Thymus (tissue), 11 donors: Measurements from ENCODE around the gene HOXA7. TPM values are rescaled to one million over a fixed set of nuclear protein-coding genes. Genes with fewer than 3 reads are reported as not detected.

ENCODE experiments used
- DNase-seq, 9 donors: peaks; one replicate each; pipeline ENCODE4 v3.0.0-alpha.2; 2013; ENCODE audit warnings: low spot score in 9 of 9, low read depth in 6 of 9, missing footprints in 1 of 9
- H3K27ac ChIP-seq, 2 donors: one replicate each; pipeline ENCODE4 v1.5.1; 2013; ENCODE audit warnings: control low read depth in 1 of 2, low read depth in 1 of 2, low read length in 1 of 2, mild to moderate bottlenecking in 1 of 2, moderate library complexity in 1 of 2
- H3K27me3 ChIP-seq, 2 donors: one replicate each; pipeline ENCODE4 v1.5.1; 2013; ENCODE audit warnings: low read length in 1 of 2; ENCODE audit not compliant: control insufficient read depth in 2 of 2, insufficient read depth in 1 of 2
- H3K36me3 ChIP-seq, 2 donors: one replicate each; pipeline ENCODE4 v1.5.1; 2013; ENCODE audit warnings: low read length in 1 of 2, mild to moderate bottlenecking in 1 of 2, moderate library complexity in 1 of 2; ENCODE audit not compliant: control insufficient read depth in 2 of 2, insufficient read depth in 2 of 2
- H3K4me1 ChIP-seq, 2 donors: one replicate each; pipeline ENCODE4 v1.5.1; 2013; ENCODE audit warnings: low read length in 2 of 2; ENCODE audit not compliant: control insufficient read depth in 2 of 2, insufficient read depth in 2 of 2
- H3K4me3 ChIP-seq, 2 donors: one replicate each; pipeline ENCODE4 v1.5.1; 2013; ENCODE audit warnings: low read length in 2 of 2, control low read depth in 1 of 2, mild to moderate bottlenecking in 1 of 2
- H3K9me3 ChIP-seq, 2 donors: one replicate each; pipeline ENCODE4 v1.5.1; 2013; ENCODE audit warnings: low read length in 1 of 2, mild to moderate bottlenecking in 1 of 2; ENCODE audit not compliant: control insufficient read depth in 2 of 2, insufficient read depth in 1 of 2
- WGBS: extraction: QIAGEN DNeasy Blood & Tissue Kit; methylation state at CpG from one replicate; pipeline ENCODE4 v1.1.7; 2013; 5-methylcytosine and 5-hydroxymethylcytosine counted together
- polyA plus RNA-seq: library from polyadenylated mRNA; stranded (reverse); fragments of 200-250 nt; gene quantifications from one replicate; pipeline ENCODE4 v1.2.3, GENCODE V29; 2013
- total RNA-seq: library from RNA; stranded (reverse); fragments of 120-200 nt; gene quantifications from one replicate; pipeline ENCODE4 v1.2.4, GENCODE V29; 2013
- donor health status: healthy.

HOXA7 gene
- total and polyA plus RNA-seq, 2 donors = 0.41 to 0.57 TPM

- no peak overlapping the region for H3K4me3 ChIP-seq
- peaks cover 0 to 7% of the 10 kb centered on the region in 2 donors for H3K9me3 ChIP-seq
- peaks cover 14 to 48% of the 10 kb centered on the region in 2 donors for H3K4me1 ChIP-seq
- H3K27me3 ChIP-seq = peaks cover 71 to 100% of the 10 kb centered on the region in 2 donors
- H3K36me3 ChIP-seq = no peaks in the 10 kb centered on the region
- 16% methylated on average over 39 of the region's 39 CpGs for WGBS
- H3K27ac ChIP-seq = no peak overlapping the region
- DNase-seq = no peak
These were observed 26.6 kb upstream of the HOXA7 start for GRCh38 chr7:27182861-27183681.

- Histone ChIP-seq H3K27ac (no peak overlapping the region), H3K27me3 (peaks cover 73 to 100% of the 10 kb centered on the region in 2 donors), H3K4me1 (peaks cover 14 to 41% of the 10 kb centered on the region in 2 donors), H3K9me3 (peaks cover 0 to 7% of the 10 kb centered on the region in 2 donors), H3K4me3 (no peak overlapping the region), H3K36me3 (no peaks in the 10 kb centered on the region)
- no peak for DNase-seq
- 66% methylated on average over 4 of the region's 4 CpGs for WGBS
These were observed 25.9 kb upstream of the HOXA7 start for GRCh38 chr7:27182285-27182841.

GRCh38 chr7:27181795-27182275 is 25.4 kb upstream of the HOXA7 start:
- peaks cover 76 to 100% of the 10 kb centered on the region in 2 donors for H3K27me3 ChIP-seq
- H3K36me3 ChIP-seq = no peaks in the 10 kb centered on the region
- H3K9me3 ChIP-seq = peaks cover 0 to 7% of the 10 kb centered on the region in 2 donors
- H3K4me3 ChIP-seq = no peak overlapping the region
- no peak for DNase-seq
- H3K4me1 ChIP-seq = peaks cover 14 to 41% of the 10 kb centered on the region in 2 donors
- H3K27ac ChIP-seq = no peak overlapping the region
- WGBS = 94% methylated on average over 4 of the region's 4 CpGs

- Histone ChIP-seq H3K27ac (no peak overlapping the region), H3K4me3 (no peak overlapping the region), H3K4me1 (peaks cover 12 to 36% of the 10 kb centered on the region in 2 donors), H3K9me3 (peaks cover 0 to 5% of the 10 kb centered on the region in 2 donors), H3K36me3 (no peaks in the 10 kb centered on the region), H3K27me3 (peaks cover 74 to 100% of the 10 kb centered on the region in 2 donors)
- no peak for DNase-seq
- 93% methylated on average over 12 of the region's 12 CpGs for WGBS
These were observed 24.3 kb upstream of the HOXA7 start for GRCh38 chr7:27180431-27181420.

- peak in 7 of 9 donors; percentile 46 to 83 (median 72) for DNase-seq
- WGBS = 24% methylated on average over 56 of the region's 56 CpGs
These were observed 23.3 kb upstream of the HOXA7 start for GRCh38 chr7:27179503-27180430.

GRCh38 chr7:27179030-27179429 is 22.6 kb upstream of the HOXA7 start:
- Histone ChIP-seq H3K9me3 (peaks cover 0 to 7% of the 10 kb centered on the region in 2 donors), H3K27me3 (peaks cover 73 to 100% of the 10 kb centered on the region in 2 donors), H3K4me1 (peaks cover 2 to 27% of the 10 kb centered on the region in 2 donors), H3K36me3 (no peaks in the 10 kb centered on the region), H3K4me3 (no peak overlapping the region), H3K27ac (no peak overlapping the region)
- WGBS = 85% methylated on average over 14 of the region's 14 CpGs
- DNase-seq = no peak

More at GRCh38 chr7:27179503-27180430, 23.3 kb upstream of the HOXA7 start:
- no peak overlapping the region for H3K4me3 ChIP-seq
- no peak overlapping the region for H3K27ac ChIP-seq
- H3K4me1 ChIP-seq = peaks cover 4 to 27% of the 10 kb centered on the region in 2 donors
- peaks cover 0 to 2% of the 10 kb centered on the region in 2 donors for H3K9me3 ChIP-seq
- H3K36me3 ChIP-seq = no peaks in the 10 kb centered on the region
- H3K27me3 ChIP-seq = peaks cover 74 to 100% of the 10 kb centered on the region in 2 donors

- Histone ChIP-seq H3K4me3 (no peak overlapping the region), H3K27me3 (peaks cover 71 to 100% of the 10 kb centered on the region in 2 donors), H3K27ac (no peak overlapping the region), H3K9me3 (peaks cover 0 to 7% of the 10 kb centered on the region in 2 donors), H3K4me1 (peaks cover 7 to 22% of the 10 kb centered on the region in 2 donors), H3K36me3 (no peaks in the 10 kb centered on the region)
- WGBS = 96% methylated on average over 6 of the region's 6 CpGs
- no peak for DNase-seq
These were observed 21.9 kb upstream of the HOXA7 start for GRCh38 chr7:27178366-27178765.

- no peak overlapping the region for H3K27ac ChIP-seq
- no peak overlapping the region for H3K4me3 ChIP-seq
- H3K36me3 ChIP-seq = no peaks in the 10 kb centered on the region
- 94% methylated on average over 5 of the region's 5 CpGs for WGBS
- peaks cover 10 to 23% of the 10 kb centered on the region in 2 donors for H3K4me1 ChIP-seq
- peaks cover 75 to 100% of the 10 kb centered on the region in 2 donors for H3K27me3 ChIP-seq
- peaks cover 0 to 7% of the 10 kb centered on the region in 2 donors for H3K9me3 ChIP-seq
- DNase-seq = no peak
These were observed 21.4 kb upstream of the HOXA7 start for GRCh38 chr7:27177795-27178320.
